ENCODE results near the gene KCTD11. TPM values are rescaled to one million over a fixed set of nuclear protein-coding genes. Genes with fewer than 3 reads are reported as not detected.
A peak's percentile ranks its signal among the peaks of the same experiment; 100 is the strongest.

The KCTD11 gene
- total and polyA plus RNA-seq, 8 donors: 0.58 to 14.1 (median 6.4) TPM

GRCh38 chr17:7307686-7308624 is 44.0 kb upstream of the KCTD11 start:
- Histone ChIP-seq H3K4me1 (peaks cover 24 to 49% (median 43%) of the 10 kb centered on the region in 4 donors), H3K36me3 (peaks cover 31 to 38% (median 37%) of the 10 kb centered on the region in 4 donors), H3K4me3 (peak overlapping the region; percentile 94 to 99 (median 98)), H3K27me3 (no peaks in the 10 kb centered on the region), H3K9me3 (no peaks in the 10 kb centered on the region), H3K27ac (peak overlapping the region; percentile 98 to 100 (median 100))
- DNase-seq: peak; percentile 51 to 82
- 0 to 1% (median 1%) methylated on average over 45 to 104 of the region's 104 CpGs for WGBS, 5 donors
- intact Hi-C loops (cut with DNase I; ENCODE audit: low total_unique reads): no loop called here
- TF ChIP-seq CTCF (IDR thresholded peaks at IDR 0.05) (no peak), EP300 (IDR thresholded peaks at IDR 0.05) (no peak), POLR2AphosphoS5 (IDR thresholded peaks at IDR 0.05) (no peak), POLR2A (IDR thresholded peaks at IDR 0.05) (no peak)

- H3K9me3 ChIP-seq: no peaks in the 10 kb centered on the region
- H3K27me3 ChIP-seq: no peaks in the 10 kb centered on the region
- DNase-seq: peak; percentile 81 to 94
- peak overlapping the region; percentile 94 to 99 (median 98) for H3K4me3 ChIP-seq
- peaks cover 40 to 46% (median 45%) of the 10 kb centered on the region in 4 donors for H3K36me3 ChIP-seq
- TF ChIP-seq POLR2A (IDR thresholded peaks at IDR 0.05) (peak in 2 of 4 donors; percentile 41 to 52), EP300 (IDR thresholded peaks at IDR 0.05) (no peak), POLR2AphosphoS5 (IDR thresholded peaks at IDR 0.05) (peak; percentile 61 to 80 (median 68)), CTCF (IDR thresholded peaks at IDR 0.05) (peak in 1 of 7 experiments; percentile 16)
- WGBS, 5 donors: 0 to 2% (median 0%) methylated on average over 13 to 14 of the region's 14 CpGs
- intact Hi-C loops (cut with DNase I; ENCODE audit: low total_unique reads): no loop called here
- peaks cover 32 to 57% (median 51%) of the 10 kb centered on the region in 4 donors for H3K4me1 ChIP-seq
- peak overlapping the region; percentile 98 to 100 (median 100) for H3K27ac ChIP-seq
These were observed 43.1 kb upstream of the KCTD11 start for GRCh38 chr17:7308625-7309433.

DNA sequence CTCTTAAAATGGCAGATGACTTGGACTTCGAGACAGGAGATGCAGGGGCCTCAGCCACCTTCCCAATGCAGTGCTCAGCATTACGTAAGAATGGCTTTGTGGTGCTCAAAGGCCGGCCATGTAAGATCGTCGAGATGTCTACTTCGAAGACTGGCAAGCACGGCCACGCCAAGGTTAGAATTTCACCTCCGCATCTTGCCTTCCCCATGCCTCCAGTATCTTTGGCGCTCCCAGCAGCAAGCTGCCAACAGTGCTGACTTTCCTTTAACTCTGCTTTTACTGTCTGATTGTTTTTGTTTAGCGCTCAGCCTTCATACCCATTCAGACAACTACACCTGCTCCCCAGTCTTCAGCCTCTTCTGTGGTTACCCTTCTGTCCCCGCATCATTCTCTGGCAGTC is 42.3 kb upstream of the KCTD11 start:
- TF ChIP-seq POLR2A (IDR thresholded peaks at IDR 0.05) (no peak), POLR2AphosphoS5 (IDR thresholded peaks at IDR 0.05) (no peak), CTCF (IDR thresholded peaks at IDR 0.05) (no peak), EP300 (IDR thresholded peaks at IDR 0.05) (no peak)
- peaks cover 42 to 50% (median 49%) of the 10 kb centered on the region in 4 donors for H3K36me3 ChIP-seq
- intact Hi-C loops (cut with DNase I; ENCODE audit: low total_unique reads): no loop called here
- no peaks in the 10 kb centered on the region for H3K27me3 ChIP-seq
- H3K9me3 ChIP-seq: no peaks in the 10 kb centered on the region
- DNase-seq: no peak
- H3K4me1 ChIP-seq: peaks cover 40 to 65% (median 59%) of the 10 kb centered on the region in 4 donors
- peak overlapping the region in 4 of 5 donors; percentile 98 to 100 (median 100) for H3K27ac ChIP-seq
- peak overlapping the region in 2 of 4 donors; percentile 94 to 97 for H3K4me3 ChIP-seq
- 78 to 86% (median 82%) methylated on average over 12 of the region's 12 CpGs for WGBS, 5 donors
